Hepatocyte (in vitro differentiated cells): Measurements from ENCODE around the gene KCNMA1.

Experiments used
- EZH2 ChIP-seq: fragments of 200-600 bp; sonication (generic); IDR thresholded peaks from 2 replicates; pipeline ENCODE4 v1.6.1; 2016; ENCODE audit warnings: antibody characterized with exemption, mild to moderate bottlenecking, borderline replicate concordance
- EZH2phosphoT487 ChIP-seq: fragments of 200-600 bp; sonication (generic); IDR thresholded peaks from one replicate; pipeline ENCODE4 v1.6.1; 2018; ENCODE audit warnings: antibody characterized with exemption, mild to moderate bottlenecking, low read depth, moderate library complexity; ENCODE audit not compliant: unreplicated experiment, severe bottlenecking
- TF ChIP-seq, protein P1 (sequence below): fragments of 200-600 bp; sonication (generic); IDR thresholded peaks from 2 replicates; pipeline ENCODE4 v1.5.1; 2016; ENCODE audit warnings: antibody characterized with exemption, mild to moderate bottlenecking; ENCODE audit not compliant: poor library complexity

DNA sequence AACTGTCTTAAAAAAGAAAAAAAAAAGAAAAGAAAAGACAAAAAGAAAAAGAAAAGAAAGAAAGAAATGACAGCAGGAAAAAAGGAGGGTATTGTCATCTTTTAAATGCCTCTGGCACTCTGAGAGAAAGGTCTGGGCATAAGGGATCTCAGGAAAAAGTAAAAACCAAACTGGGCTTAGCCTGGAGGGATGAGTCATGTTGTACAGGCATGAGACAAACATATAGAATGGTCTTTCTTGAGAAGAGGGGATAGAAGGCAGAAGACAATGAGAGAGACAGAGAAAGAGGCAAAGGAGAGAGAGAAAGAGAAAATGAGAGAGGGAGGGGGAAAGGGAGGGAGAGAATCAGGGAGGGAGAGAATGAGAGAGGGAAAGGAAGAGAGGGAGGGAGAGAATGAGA lies 32.3 kb upstream of the KCNMA1 start:
- TF ChIP-seq, protein P1, sequence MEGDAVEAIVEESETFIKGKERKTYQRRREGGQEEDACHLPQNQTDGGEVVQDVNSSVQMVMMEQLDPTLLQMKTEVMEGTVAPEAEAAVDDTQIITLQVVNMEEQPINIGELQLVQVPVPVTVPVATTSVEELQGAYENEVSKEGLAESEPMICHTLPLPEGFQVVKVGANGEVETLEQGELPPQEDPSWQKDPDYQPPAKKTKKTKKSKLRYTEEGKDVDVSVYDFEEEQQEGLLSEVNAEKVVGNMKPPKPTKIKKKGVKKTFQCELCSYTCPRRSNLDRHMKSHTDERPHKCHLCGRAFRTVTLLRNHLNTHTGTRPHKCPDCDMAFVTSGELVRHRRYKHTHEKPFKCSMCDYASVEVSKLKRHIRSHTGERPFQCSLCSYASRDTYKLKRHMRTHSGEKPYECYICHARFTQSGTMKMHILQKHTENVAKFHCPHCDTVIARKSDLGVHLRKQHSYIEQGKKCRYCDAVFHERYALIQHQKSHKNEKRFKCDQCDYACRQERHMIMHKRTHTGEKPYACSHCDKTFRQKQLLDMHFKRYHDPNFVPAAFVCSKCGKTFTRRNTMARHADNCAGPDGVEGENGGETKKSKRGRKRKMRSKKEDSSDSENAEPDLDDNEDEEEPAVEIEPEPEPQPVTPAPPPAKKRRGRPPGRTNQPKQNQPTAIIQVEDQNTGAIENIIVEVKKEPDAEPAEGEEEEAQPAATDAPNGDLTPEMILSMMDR, result no peak
- no peak for TF ChIP-seq EZH2
- no peak for TF ChIP-seq EZH2phosphoT487
